HG03378 (cell line): Measurements from ENCODE around the gene NUP210.
"Not testable (repeated sequence)": the region's sequence is repeated elsewhere in the genome, so short reads cannot be mapped to it uniquely, and the experiment has no call there.

Source experiments
- ATAC-seq: cut with Tn5 transposase; IDR thresholded peaks from one replicate; pipeline ENCODE4 v1.9.1; 2021; ENCODE audit warnings: mild to moderate bottlenecking, moderate library complexity; ENCODE audit not compliant: unreplicated experiment

NUP210 gene

DNA sequence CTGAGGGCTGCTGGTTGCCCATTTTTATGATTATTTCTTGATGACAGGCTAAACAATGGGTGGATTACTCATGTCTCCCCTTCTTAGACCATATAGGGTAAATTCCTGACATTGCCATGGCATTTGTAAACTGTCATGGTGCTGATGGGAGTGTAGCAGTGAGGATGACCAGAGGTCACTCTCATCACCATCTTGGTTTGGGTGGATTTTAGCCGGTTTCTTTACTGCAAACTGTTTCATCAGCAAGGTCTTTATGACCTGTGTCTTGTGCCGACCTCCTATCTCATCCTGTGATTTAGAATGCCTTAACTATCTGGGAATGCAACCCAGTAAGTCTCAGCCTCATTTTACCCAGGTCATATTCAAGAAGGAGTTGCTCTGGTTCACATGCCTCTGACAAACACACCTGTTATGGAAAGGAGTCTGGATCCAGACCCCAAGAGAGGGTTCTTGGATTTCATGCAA lies 10.3 kb upstream of the NUP210 start:
- not testable (repeated sequence) for ATAC-seq

DNA sequence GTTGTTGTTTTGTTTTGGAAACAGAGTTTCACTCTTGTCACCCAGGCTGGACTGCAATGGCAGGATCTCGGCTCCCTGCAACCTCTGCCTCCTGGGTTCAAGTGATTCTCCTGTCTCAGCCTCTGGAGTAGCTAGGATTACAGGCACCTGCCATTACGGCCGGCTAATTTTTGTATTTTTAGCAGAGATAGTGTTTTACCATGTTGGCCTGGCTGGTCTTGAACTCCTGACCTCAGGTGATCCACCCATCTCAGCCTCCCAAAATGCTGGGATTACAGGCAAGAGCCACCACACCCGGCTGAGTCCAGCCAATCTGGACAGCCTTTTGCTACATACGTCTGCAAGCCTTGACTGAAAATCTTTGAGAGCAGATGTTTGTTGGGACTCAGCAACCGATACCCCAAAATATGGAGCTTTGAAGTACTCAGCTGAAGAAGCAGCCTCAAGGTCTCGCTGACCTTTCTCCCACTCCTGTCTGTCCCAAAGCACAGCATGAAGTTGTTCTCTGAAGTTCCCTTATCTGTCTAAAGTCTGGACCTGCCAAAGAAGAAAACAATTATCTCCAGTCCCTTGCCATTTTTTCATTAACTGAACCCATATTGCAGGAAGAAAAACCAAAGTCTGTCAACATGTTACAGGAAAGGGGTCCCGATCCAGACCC lies 9.6 kb upstream of the NUP210 start:
- no peak for ATAC-seq

DNA sequence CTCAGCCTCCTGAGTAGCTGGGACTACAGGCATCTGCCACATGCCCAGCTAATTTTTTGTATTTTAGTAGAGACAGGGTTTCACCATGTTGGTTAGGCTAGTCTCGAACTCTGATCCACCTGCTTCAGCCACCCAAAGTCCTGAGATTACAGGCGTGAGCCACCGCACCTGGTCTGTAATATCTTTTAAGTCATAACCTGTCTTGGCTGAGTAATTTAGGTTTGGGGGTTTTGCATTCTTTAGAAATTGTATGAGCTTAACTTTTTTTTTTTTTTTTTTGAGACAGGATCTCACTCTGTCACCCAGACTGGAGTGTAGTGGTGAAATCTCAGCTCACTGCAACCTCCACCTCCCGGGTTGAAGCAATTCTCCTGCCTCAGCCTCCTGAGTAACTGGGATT lies 8.6 kb upstream of the NUP210 start:
- ATAC-seq = not testable (repeated sequence)

DNA sequence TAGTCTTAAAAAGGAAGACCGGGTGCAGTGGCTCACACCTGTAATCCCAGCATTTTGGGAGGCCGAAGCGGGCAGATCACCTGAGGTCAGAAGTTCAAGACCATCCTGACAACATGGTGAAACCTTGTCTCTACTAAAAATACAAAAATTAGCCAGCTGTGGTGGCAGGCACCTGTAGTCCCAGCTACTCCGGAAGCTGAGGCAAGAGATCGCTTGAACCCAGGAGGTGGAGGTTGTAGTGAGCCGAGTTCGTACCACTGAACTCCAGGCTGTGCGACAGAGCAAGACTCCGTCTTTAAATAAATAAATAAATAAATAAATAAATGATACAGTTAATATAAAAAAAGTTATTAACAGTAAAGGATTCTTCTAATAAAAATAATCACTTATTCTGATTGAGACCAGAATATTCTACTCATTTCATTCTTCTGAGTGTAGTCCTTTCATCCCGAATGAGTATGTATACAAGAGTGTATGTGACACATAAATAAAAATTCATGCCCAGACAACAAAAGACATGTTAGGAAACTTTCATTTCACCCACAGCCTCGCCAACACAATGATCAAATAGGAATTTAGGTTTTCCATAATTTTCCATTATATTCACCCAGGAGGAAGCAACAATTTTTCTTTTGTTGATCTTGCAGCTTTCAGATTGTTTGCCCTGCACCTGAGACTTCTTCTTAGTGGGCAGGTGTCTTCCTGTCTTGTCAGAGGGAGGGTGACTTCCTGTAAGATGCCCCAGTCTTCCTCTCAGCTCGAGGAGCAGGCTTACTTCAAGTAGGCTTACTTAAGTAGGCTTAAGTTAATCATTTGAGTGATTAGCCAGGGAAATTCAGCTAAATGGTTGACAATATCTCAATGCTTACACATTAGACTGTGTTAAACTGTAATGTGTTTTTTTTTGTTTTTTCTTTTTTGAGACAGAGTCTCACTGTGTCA lies 7.8 kb upstream of the NUP210 start:
- no peak for ATAC-seq

DNA sequence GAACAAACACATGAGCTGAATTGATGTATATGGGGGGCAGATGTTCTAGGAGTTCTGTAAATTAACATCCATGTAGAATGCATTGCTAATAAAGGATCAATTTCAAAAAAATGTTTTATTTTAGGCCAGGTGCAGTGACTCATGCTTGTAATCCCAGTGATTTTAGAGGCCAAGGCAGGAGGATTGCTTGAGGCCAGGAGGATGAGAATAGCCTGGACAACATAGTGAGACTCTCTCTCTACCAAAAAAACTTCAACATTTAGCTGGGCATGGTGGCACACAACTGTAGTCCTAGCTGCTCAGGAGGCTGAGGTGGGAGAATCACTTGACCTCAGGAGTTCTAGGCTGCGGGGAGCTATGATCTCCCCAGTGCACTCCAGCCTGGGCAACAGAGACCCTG lies 6.5 kb upstream of the NUP210 start:
- ATAC-seq = no peak

DNA sequence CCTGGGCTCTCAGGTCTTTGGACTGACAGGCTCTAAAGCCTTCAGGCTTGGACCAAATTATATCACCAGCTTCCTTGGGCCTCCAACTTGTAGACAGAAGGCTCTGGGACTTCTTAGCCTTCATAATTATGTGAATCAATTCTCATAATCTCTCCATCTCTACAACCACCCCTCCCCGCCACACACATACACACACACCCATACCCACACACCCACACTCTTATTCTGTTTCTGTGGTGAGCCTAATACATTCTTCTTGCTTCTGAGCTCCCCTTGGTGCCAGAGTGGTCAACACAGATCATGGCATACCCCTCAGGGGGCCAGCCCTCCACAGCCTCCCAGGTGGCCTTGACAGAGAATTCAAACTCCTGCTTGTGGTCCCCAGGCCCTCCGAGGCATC lies 5.6 kb upstream of the NUP210 start:
- ATAC-seq = no peak

DNA sequence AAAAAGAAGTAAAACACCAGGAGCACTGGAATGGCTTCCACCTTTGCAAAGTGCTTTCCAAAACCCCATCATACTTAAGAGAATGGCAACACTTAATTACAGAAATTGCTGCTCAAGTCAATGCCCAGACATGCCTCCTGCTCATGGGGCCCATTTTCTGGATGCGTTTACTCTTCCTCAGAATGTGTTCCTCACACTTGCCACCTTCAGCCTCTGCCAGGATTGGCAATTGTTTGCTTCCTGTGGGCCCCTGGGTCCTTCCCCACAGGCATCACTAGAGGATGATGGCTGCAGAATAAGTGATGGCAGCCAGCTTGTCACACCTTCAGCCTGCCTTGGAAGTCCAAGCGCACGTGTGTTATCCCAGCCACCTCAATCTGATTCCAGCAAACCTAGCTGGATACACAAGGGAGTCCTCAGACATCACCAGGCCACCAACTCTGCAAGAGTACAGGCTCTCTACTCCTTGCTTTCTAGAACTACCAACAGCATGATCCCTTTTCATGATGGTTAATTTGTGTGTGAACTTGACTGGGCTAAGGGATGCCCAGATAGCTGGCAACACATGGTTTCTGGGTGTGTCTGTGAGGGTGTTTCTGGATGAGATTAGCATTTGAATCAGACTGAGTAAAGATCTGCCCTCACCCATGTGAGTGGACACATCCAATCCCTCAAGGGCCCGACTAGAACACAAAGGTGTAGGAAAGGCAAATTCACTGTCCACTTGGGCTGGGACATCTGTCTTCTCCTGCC lies 4.9 kb upstream of the NUP210 start:
- ATAC-seq = no peak

DNA sequence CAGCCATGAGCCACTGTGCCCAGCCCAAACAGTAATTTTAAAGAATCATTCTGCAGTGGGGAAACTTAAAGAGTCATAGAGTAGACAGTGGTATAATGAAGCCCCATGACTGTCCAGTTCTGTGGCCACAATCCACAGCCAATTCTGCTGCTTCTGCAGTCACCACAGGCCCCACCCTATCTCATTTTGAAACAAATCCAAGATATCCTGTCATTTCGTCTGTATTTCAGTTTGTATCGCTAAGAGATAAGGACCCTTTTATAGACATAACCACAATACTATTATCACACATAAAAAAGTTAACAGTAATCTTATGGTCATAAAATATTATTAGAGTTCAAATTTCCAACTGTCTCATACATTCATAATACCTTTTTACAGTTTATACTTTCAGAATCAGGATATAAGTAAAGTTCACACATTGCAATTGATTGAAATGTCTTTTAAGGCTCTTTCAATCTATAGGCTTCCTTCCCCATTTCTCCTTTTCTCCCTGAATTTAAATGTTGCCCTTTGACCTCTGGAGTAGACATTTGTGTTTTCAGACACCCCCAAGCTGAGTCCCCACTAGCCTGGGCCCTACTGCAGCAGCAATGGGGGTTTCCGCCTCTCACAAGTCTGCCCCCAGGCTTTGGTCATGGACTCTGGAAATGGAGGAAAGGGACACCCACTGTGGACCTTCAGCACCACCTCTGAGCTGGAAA lies 4.2 kb upstream of the NUP210 start:
- ATAC-seq = no peak

DNA sequence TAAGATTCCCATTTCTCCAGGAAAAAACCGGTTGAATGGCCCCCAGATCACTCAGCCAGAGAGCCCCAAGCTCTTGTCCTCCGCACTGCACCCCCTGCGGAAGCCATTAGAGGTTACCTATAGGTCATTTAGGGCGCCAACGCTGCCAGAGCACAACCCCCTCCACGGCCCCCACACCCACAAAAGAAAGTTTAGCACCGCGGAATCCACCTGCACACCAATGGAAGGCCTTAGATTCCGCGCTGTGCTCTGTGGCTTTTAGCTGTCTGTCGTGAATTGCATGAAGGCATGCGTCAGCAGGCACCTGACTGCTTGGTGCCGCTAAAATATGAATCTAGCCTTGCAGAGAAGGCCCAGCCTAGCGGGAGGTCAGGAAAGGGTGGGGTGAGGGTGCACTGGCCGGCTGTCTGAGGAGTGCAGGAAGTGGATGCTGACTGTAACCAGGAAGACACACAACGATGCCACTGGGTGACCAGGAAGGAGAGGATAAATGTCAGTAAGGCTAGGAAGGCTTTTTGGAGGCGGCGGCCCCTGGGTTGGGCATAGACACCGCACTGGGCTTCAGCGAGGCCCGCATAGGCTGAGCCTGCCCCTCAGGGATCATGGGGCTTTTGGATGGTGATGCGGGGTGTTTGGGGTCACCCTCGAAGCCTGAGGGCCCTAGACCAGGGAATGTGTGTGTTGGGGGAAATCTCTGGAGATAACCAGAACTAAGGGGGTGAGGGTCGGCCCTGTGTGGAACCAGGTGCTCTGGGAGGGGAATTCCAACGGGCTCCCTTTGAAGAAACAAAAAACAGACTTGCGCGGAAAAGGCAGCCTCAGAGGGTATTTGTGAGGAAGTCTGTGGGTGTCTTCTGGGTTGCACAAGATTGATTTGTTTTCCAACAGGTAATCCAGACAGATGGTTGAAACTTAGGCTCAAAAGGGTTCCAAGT lies 976 bp upstream of the NUP210 start:
- ATAC-seq = no peak

DNA sequence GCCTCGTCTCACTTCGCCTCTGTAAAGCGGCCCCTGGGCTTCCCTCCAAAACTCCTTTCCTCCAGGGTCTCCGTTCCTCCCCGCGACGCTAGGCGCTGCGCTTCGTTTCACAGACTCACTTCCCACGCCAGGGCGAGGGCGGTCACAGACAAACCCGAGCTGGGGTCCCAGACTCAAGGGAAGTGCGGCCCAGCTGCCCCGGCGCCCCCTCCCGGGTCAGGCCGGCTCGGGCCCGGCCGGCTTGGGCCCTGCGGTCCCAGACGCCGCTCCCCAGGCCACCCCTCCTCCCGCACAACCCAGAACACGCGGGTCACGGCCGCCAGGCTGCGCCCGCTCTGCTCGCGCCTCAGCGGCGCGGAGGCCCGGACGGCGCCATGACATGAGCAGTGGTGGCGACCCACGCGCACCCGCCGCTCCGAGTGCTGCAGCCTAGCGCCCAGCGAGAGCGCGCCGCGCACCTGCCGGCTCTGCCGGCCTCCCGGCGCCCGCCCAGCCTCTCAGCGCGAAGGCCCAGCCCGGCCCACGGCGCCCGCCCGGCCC lies 547 bp downstream of the NUP210 start:
- no peak for ATAC-seq

DNA sequence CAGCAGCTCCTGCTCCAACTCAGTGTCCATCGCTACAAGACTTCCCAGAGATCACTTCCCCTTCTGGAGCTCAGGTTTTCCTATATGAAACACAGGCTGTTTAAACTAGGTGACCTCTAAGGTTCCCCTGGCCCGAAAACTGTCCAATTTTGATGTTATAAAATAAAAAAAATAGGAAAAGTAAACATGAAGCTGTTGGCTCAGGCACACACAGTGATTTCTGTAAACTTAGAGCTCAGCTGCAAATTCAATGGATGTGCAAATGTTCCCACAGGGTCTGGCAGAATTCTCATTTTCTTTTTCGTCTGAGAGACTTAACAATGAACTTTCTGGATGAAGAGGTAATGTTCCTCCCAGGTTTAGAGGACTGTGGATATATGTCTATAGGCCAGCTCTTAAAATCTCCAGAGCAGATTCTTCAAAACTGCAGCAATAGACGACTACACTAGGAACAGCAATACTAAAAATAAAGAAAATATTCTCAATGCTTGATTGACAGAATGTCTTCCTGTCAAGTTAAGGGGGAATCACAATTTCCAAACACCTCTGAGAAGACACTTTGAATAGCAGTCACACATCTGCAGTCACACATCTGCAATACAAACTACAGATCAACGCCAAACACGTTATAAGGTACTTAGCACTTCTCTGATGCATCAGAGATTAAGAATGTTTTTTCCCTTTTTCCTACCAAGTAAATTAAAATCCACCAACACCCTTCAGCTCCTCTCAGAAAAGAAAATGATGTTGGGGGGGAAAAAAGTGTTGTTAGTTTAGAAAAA lies 2.8 kb downstream of the NUP210 start:
- ATAC-seq = no peak

DNA sequence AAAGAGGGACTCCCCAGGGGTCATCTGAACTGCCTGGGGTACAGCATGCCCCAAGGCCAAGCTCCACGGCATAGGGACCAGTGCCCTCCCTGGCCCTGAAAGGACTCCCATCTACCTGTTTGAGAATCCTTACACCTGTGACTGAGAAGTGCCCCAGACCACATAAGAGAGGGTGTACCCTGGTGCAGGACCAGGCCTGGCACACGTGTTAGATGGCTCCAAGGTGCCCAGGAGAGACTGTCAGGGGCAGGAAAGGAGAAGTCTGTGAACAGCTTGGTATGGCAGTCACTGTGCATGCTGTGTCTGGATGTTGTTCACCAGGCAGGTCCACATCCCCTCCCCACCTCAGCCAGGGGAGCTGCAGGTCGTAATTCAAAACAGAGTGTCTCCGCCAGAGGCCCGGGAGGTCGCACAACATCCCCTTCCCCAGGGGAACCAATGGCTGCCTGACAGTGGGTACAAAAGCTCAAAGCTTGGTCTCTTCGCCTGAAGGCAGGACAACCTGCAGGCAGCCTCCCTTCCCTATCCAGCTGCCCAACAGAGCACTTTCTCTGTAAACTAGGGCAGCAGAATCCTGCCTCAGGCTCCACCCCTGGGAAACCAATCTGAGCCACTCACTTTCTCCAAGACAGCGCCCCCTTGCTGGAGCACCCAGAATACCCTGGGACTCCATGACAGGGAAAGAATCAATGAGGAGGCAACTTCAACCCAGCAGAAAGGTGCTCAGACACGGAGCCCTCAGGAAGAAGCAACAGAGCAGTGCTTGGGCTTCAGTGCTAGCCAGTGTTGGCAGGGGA lies 3.9 kb downstream of the NUP210 start:
- ATAC-seq = no peak

DNA sequence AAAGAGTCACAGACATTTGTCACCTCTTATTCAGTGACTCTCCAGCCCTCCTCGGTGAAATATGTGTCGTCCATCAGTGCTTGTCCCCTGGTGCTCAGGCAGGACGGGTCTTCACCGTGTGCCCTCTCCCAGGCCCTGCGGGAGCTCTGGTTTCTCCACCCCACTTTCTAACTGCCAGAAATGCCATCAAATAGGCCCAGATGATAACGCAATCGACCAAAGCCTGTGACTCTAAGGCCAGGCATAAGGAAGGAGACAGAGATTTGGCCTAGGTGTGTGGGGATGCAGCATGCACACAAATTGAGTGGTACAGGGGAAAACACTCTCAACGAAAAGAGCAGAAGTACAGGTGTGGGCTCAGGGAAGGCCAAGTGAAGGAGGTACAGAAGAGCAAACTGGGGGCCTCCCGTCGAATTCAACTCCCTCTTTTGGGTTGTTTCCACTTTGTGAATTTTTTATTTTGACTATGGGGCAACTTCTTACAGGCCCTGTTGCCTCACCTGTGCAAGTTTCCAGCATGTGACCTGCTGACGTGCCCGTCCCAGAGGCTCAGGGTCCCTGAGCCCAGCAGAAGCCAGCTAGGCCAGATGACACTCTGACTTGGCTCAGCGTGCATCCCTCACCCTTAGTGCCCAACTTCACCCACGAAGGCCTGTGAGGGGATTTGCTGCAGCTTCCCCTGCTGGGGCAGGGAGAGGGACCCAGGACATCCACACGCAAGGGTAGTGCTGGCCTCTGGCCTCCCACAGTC lies 4.7 kb downstream of the NUP210 start:
- ATAC-seq = no peak

DNA sequence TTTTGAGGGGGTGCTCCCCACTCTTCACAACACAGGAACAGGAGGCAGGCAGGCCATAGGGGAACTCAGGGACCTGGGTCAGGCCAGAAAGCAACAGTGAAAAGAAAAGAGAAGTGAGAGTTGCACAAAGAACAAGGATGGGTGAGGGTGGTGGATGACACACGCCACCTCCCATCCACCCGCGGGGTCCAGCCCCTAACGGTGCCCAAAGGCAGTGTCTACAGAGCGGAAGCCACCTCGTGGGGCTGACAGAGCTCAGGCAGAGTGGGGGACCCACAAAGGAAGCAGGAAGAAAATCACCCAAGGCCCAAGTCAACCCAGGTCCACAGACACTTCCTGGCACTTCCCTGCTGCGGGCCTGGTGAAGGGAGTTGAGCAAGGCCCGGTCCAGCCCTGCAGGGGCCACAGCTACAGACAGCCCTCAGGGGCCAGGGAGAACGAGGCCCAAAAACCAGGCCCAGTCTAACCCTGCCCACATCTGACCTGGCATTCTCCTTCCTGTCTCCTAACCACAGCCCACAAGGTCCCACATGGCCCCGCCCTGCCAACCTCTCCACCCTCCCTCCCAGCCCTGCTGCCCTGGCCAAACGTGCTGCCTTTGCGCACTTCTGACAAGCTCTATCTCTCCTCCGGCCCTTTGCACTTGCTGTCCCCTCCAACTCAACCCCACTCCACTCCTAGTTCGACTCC lies 5.9 kb downstream of the NUP210 start:
- ATAC-seq = peak; percentile 92

DNA sequence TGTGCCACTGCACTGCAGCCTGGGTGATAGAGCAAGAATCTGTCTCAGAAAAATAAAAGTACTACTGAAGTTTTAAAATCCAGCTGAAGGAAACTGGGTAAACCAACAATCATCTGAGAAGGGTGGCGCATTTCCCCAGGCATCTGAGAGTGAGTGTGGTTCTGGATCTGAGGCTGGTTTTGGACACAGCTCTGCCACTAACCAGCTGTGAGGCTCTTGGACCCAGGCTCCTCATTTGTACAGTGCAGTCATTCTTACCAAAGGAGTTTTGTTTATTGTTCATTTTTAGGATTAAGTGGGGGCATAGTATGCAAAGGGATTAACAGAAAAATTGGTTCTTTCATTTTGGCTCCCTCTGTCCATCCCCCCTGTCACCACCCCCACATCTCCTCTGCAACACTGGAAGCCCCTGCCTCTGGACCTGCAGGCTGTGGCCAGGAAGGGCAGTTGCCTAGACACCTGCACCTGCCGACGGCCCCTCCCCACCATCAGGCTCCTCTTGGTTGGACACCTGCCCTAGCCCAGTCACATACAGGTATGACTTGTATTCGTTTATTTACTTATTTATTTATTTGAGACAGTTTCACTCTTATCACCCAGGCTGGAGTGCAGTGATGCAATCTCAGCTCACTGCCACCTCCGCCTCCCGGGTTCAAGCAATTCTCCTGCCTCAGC lies 8.8 kb downstream of the NUP210 start:
- no peak for ATAC-seq

DNA sequence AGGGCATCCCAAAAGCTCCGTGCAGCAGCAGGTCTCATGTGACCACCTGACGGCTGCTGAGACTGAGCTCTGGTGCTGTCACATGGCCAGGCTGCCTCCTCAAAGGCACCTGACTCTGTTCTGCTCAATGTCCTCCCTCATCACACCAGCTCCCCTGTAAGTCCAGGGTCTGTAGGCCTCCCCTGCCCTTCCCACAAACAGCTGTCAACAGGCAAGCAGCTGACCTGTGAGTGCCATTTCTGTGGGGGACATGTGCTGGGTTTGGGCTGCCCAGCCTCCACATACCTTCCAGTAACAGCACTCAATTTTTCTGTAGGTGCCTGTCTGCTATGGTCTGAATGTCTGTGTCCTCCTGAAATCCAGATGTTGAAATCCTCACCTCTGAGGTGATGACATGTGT lies 11.2 kb downstream of the NUP210 start:
- ATAC-seq = no peak
